Left ventricle myocardium superior (tissue), 1 donor: ENCODE measurements around the gene SYNGR1. TPM values are rescaled to one million over a fixed set of nuclear protein-coding genes. Genes with fewer than 3 reads are reported as not detected.
A peak's percentile ranks its signal among the peaks of the same experiment; 100 is the strongest.
"Not testable (repeated sequence)": the region's sequence is repeated elsewhere in the genome, so short reads cannot be mapped to it uniquely, and the experiment has no call there.

Source experiments
- ATAC-seq: fragments of 200-7000 bp; cut with Tn5 transposase; one replicate; pipeline ENCODE4 v1.9.1; 2020; ENCODE audit warnings: mild to moderate bottlenecking, moderate library complexity
- DNase-seq: peaks from one replicate; pipeline ENCODE4 v3.0.0-alpha.2; 2020
- intact Hi-C: fragments of 100-400 bp; cut with micrococcal nuclease; formaldehyde crosslinking; loops from one replicate; pipeline ENCODE4 v1.11.0; 2022
- total RNA-seq: library from RNA; stranded (reverse); fragmentation: NEBNext Ultra II Directional; extraction: Animal tissue kit (Norgen Biotek cat#: 25700); gene quantifications from one replicate; pipeline ENCODE4 v1.2.1, GENCODE V29; 2021
- donor health status: DM: no; HTN: yes; CAD: no; lungs with severe emphysema.

SYNGR1 gene
- total RNA-seq, 1 donor from 2014 or later: 41.3 TPM

GRCh38 chr22:39315389-39315788, 34.4 kb upstream of the SYNGR1 start:
- DNase-seq: no peak
- intact Hi-C loops: loop anchor here (5.0 kb wide), 1 partner anchor 143 kb away; no protein-coding TSS in a partner anchor

DNA sequence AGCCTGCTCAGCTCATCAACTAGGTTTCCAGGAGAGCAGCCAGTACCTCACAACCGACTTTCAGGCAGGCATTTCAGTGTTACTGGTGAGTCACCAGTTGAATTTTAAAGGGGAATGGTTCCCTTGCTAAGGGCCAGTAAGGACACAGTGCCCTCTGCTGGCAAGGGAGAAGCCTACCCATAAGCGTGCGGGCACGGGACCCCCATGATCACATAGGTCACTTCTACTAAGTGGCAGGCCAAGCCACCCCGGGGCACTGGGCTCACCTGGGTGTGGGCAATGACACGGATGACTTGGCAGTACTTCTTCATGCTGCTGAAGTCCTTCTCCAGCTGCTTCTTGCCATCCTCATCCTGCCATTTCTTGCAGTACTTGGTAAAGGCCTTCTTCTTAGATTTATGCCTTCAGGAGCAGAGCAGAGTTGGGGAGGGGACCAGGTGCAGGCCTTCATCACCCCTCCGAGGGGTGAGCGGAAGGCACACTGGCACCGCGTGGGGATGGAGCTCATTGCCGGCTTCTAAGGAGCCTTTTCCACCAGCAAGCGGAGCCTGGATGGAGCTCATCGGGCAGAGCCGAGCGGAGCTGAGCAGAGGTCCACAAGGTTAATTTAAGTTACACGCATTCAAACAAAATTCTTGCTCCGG, 33.2 kb upstream of the SYNGR1 start:
- ATAC-seq (peak; percentile 44), DNase-seq (peak; percentile 72)
- intact Hi-C loops: loop anchor here (5.0 kb wide), 1 partner anchor 144 kb away; no protein-coding TSS in a partner anchor

More at GRCh38 chr22:39315389-39315788, 34.4 kb upstream of the SYNGR1 start:
- ATAC-seq: no peak

GRCh38 chr22:39317084-39317774, 32.6 kb upstream of the SYNGR1 start:
- no peak for ATAC-seq
- DNase-seq: no peak
- intact Hi-C loops: loop anchor here (5.0 kb wide), 1 partner anchor 145 kb away; no protein-coding TSS in a partner anchor

DNA sequence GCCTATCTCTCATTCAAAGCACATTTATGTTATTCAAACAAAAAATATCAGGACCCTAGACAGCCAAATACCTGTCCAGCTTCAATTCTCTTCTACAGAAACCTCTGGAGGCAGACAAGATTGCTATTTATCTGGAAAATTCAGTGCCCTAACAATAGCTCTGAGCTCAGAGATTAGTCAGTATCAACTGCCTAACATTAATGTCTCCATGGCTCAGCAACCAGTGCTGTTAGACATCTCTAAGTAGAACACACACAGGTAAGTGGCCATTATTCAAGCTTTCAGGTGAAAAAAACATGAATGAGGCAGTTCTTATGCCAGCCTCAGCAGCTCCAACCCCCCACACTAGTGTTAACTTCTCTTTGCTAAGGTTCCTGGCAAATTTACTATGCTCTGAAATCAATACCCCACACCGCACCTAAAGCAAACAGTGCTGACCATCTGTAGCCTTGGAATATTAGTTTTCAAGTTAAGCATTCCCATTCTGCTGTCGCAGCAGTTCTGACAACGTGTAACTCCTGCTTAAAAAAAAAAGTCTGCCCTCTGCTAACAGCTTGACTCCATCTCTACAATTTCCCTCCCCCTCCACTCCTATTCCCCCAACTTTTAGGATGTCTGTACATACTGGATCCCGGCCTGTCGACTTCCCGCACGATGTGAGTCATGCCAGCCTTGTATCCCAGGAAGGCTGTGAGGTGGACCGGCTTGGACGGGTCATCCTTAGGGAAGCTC, 31.9 kb upstream of the SYNGR1 start:
- intact Hi-C loops: loop anchor here (5.0 kb wide), 1 partner anchor 146 kb away; no protein-coding TSS in a partner anchor
- DNase-seq: no peak
- no peak for ATAC-seq

DNA sequence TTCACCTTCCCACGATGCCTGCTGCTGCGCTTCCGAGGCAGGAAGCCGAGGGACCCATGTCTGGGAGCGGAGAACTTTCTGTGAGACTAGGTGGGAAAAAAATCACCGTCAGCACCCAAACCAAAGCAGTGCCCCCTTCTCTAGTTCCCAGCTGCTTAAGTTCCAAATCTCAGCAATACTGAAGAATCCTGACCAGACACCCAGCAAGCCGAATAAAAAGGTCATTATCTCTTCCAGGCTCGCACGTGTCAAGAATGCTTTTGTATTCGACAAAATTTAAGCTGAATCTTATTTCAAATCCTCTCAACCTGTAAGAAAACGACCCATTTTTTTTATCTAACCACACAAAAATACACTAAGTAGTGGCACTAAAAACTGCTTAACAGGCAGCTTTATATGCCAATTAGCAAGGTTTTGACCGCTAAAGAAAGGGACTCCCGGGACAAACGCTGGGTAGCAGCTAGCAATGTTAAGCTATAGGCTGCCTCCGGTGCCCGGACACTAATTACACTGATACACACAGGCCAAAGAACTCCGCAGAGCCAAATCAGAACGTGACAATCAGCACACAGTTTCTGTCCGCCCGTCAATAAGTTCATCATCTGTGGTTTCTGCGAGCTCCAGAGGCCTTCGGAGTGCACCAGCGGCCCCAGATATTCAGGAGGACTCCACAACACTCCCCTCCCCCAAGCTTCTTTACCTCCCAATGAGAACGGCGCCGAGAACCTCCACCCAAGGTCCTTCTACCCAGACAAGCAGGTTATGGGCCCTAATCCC, 31.1 kb upstream of the SYNGR1 start:
- peak; percentile 24 for ATAC-seq
- DNase-seq: no peak
- intact Hi-C loops: loop anchor here (5.0 kb wide), 1 partner anchor 146 kb away; no protein-coding TSS in a partner anchor

DNA sequence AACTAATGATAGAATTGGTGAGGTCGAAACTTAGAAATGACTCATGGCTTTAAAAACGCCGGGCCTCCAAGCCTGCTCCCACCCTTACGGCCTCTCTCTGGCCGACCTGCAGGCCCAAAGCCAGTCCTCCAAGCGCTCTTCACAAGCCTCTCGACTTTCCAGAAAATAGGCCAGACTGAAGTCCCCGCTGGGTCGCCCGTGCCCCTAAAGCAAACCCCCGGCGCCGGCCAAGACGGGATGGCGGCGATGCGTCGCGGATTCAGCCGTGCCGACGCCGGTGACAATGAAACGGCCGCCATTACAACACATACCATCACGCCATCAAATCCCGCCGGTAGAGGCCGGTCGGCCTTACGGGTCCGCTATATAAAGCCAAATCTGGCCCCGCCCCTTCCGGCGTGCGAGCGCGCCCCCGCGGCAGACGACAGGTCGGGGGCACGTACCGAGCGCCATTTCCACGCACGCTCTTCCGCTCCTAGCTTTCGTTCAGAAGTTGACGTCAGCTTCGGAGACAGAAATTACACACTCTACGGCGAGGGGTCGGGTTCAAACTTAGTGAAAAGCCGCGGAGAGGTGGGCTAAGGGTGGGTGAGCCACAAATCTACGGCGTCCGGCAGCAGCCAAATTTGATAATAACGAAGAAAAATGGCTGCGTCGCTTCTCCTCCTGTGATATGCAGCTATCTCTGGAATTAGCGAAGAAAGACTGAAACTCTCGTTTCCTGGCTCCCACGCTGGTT, 30.3 kb upstream of the SYNGR1 start, which contains the start of gene RPL3:
Gene RPL3, minus strand, starts transcription at position 340 of the 739 bp plus-strand sequence. Its CDS starts 26 bp downstream, at position 314.
- ATAC-seq (peak; percentile 91), DNase-seq (peak; percentile 98)
- intact Hi-C loops: loop anchor here (5.0 kb wide), 1 partner anchor 147 kb away; no protein-coding TSS in a partner anchor

- intact Hi-C loops: not testable (repeated sequence)
Observed at GRCh38 chr22:39320616-39321029, 29.2 kb upstream of the SYNGR1 start.

GRCh38 chr22:39325392-39325932, 24.3 kb upstream of the SYNGR1 start:
- ATAC-seq: no peak
- intact Hi-C loops: no loop called here
- no peak for DNase-seq

More at GRCh38 chr22:39320616-39321029, 29.2 kb upstream of the SYNGR1 start:
- ATAC-seq, DNase-seq: not testable (repeated sequence)

DNA sequence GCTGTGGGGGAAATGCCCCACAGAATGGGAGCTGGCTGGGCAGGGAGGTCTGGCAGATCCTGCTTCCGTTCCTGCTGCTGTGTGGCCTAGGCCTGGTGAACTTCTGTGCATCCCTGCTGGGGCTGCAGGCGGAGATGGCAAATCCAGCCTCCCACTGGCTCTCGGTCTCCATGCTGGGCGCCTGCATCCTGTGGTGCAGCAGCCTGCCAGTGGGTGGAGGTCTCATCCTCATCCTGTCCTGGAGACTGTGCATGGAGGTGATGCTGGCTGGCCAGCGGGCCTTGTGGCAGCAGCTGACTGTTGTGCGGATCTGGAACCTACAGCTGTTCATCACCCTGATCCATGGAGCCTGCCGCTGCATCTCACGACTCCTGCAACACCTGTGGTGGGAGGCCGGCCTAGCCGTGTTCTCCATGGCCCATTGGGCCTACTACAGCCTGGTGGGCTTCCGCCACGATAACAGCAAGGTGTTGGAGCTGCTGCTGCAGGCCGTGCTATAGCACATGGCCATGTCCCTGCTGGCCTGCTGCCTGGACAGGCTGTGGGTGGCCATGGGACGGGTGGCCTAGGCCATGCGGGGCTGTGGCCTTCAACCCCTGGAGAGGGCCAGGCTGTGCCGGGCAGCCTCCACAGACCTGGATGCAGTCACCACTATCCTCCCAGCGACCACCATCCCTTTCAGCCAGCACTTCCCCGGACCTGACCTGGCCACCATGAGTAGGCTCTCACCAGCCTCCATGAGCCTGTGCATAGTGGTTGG, 21.6 kb upstream of the SYNGR1 start:
- ATAC-seq (no peak), DNase-seq (no peak)
- intact Hi-C loops: no loop called here

GRCh38 chr22:39330553-39330952, 19.2 kb upstream of the SYNGR1 start:
- DNase-seq, intact Hi-C loops, ATAC-seq: not testable (repeated sequence)

- intact Hi-C loops: no loop called here
- ATAC-seq: peak; percentile 30
Observed at GRCh38 chr22:39332441-39333064, 17.2 kb upstream of the SYNGR1 start.

GRCh38 chr22:39336411-39336810, 13.4 kb upstream of the SYNGR1 start:
- no peak for ATAC-seq
- DNase-seq: no peak
- intact Hi-C loops: no loop called here

More at GRCh38 chr22:39332441-39333064, 17.2 kb upstream of the SYNGR1 start:
- DNase-seq: no peak

- ATAC-seq, DNase-seq, intact Hi-C loops: not testable (repeated sequence)
Observed at GRCh38 chr22:39339775-39340174, 10.0 kb upstream of the SYNGR1 start.

GRCh38 chr22:39341179-39341578, 8.6 kb upstream of the SYNGR1 start:
- no peak for DNase-seq
- no peak for ATAC-seq
- intact Hi-C loops: no loop called here

DNA sequence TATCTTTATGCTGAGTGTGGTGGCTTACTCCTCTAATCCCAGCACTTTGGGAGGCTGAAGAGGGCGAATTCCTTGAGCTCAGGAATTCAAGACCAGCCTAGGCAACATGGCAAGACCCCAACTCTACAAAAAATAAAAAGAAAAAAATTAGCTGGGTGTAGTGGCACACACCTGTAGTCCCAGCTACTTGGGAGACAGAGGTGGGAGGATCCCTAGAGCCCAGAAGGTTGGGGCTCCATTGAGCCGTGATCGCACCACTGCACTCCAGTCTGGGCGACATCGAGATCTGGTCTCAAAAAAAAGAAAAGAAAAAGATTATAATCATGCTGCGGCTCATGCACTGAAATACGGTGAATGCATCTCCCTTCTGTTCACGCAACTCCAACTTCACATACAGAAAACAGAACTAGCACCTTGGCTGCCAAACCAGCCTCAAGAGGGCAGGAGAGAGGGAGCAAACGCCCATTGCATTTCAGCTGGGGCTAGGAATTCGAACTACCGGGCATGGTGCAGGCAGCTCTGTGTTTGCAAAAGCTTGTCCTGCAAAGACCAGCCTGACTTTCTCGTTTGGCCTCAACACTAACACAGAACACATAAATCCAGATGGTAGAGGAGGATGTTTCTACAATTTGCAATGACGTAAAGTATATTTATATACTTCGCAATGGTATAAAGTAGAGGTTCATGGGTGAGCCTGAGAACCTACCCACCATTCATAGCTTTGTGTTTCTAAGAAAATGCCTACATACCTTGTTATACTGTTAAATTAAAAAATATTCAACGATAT, 6.3 kb upstream of the SYNGR1 start:
- DNase-seq (peak; percentile 60), ATAC-seq (peak; percentile 84)
- intact Hi-C loops: no loop called here

- DNase-seq: no peak
- intact Hi-C loops: no loop called here
- ATAC-seq: no peak
Observed at GRCh38 chr22:39344046-39344390, 5.8 kb upstream of the SYNGR1 start.
